Limb (tissue), 2 donors: ENCODE data around the gene MED13L.

Experiments used
- DNase-seq, 2 donors: peaks; one replicate each; pipeline ENCODE4 v3.0.0-alpha.2; 2016; ENCODE audit errors: extremely low spot score in 2 of 2

MED13L gene

DNA sequence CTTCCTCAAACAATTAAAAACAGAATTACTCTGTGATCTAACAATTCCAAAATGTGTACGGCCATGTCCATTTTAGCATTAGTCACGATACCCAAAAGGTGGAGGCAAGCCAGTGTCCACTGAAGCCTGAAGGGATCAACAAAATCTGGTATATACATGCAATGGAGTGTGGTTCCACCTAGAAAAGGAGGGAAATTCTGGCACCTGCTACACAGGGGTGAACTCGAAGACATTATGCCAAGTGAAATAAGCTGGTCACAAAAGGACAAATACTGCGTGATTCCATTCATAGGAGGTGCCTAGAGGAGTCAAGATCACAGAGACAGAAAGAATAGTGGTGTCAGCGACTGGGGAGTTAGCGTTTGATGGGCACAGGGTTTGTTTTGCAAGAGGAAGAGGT, 331.4 kb downstream of the MED13L start:
- no peak for DNase-seq

GRCh38 chr12:115945491-115945885, 332.0 kb downstream of the MED13L start:
- no peak for DNase-seq

GRCh38 chr12:115944837-115945490, 332.5 kb downstream of the MED13L start:
- DNase-seq: no peak

DNA sequence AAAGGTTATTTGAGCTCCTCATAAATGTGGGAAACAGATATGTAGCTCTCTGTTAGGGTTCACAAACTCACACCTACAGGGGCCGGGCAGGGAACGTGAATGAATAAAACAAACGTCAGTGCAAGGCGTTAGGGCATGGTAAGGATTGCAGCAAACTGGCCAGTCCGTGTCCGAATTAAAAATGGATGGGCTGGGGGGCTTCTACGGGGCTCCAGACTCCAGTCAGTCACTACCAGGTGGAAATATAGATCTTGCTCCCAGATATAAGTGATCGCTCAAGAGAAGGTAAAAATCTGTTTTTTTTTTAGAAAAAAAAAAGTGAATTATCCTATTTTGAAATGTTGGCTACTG, 333.1 kb downstream of the MED13L start:
- no peak for DNase-seq

- no peak for DNase-seq
Measured at GRCh38 chr12:115943630-115944391, 333.7 kb downstream of the MED13L start.

GRCh38 chr12:115943310-115943629, 334.2 kb downstream of the MED13L start:
- DNase-seq: no peak

DNA sequence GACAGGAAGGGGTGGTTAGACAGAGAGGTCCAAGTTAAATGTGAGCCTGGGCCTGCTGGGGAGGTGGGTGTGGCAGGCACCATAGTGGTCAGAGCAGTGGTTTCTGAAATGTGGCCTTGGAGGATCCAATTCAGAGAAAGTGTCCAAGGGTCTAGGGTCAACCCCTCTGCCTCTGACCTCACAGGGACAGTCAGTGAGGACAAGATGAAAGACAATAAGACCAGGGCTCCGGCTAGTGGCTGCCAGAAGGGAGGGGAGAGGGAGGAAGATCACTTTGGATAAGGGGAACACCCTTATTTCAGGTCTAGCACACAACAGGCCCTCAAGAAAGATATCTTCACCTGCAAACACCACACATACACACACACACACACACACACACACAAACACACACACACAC, 335.1 kb downstream of the MED13L start:
- no peak for DNase-seq

DNA sequence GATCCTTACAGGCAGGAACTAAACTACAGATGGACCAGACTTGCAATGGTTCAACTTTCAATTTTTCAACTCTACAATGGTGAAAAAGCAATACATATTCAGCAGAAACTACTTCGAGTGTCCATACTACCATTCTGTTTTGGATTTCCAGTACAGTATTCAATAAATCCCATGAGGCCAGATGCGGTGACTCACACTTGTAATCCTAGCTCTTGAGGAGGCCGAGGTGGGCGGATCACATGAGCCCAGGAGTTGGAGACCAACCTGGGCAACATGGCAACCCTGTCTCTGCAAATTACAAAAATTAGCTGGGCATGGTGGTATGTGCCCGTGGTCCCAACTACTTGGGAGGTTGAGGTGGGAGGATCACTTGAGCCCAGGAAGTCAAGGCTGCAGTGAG, 336.1 kb downstream of the MED13L start:
- DNase-seq: no peak

DNA sequence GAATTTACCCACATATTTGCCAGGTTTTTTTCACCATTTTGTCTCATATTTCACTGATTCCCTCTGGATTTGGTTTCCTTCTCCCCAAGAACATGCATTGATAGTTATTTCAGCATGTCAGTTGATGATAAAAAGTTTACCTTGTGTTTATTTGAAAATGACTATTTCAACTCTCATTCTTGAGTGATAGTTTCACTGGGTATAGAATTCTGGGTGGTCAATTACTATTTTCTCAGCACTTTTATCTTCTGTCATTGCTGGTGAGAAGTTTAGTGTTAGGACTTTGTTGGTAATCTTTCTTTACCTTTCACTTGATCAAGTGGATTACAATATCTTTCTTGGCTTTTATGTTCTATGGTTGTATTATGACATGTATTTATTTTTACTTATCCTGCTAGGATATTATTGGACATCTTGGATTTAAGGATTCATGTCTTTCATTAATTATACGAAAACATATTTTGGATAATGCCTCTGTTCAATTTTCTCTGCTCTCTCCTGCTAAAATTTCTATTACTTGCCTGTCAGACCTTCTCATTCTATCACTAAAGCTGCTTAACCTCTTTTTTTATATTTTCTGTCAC, 338.6 kb downstream of the MED13L start:
- DNase-seq: no peak

- DNase-seq: no peak
Measured at GRCh38 chr12:115936997-115937916, 340.2 kb downstream of the MED13L start.

DNA sequence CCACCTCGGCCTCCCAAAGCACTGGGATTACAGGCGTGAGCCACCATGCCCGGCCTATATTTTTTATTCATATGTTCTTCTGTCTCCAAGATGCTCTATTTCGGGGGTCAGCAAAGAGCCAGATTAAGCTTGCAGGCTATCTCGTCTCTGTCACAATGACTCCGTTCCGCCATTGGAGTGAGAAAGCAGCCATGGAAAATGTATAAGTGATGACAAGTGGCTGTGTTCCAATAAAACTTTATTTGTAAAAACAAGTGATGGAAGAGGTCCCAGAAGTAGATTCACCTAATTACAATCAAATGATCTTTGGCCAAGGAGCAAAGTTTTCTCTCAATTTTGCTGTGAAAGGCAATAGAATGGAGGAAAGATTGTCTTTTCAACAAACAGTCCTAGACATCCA, 342.6 kb downstream of the MED13L start:
- no peak for DNase-seq

- no peak for DNase-seq
Measured at GRCh38 chr12:115934046-115934445, 343.4 kb downstream of the MED13L start.

DNA sequence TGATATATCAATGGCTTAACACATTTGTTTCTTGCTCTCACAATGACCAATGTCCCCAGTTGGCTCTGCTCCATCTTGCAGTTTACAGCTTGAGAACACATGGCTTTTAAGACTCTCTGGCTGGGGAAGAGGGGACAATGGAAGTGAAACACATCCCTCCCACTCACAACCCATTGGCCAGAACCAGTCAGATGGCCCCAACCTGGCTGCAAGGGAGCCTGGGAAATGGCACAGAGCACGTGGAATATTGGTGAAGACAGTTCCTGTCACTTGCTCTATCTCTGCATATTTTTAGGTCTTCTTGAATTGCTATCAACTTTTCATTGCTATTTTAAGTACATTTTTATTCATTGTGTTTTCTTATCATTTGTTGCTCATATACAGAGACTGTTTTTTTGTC, 345.4 kb downstream of the MED13L start:
- no peak for DNase-seq

GRCh38 chr12:115930336-115930735, 347.2 kb downstream of the MED13L start:
- DNase-seq: no peak

DNA sequence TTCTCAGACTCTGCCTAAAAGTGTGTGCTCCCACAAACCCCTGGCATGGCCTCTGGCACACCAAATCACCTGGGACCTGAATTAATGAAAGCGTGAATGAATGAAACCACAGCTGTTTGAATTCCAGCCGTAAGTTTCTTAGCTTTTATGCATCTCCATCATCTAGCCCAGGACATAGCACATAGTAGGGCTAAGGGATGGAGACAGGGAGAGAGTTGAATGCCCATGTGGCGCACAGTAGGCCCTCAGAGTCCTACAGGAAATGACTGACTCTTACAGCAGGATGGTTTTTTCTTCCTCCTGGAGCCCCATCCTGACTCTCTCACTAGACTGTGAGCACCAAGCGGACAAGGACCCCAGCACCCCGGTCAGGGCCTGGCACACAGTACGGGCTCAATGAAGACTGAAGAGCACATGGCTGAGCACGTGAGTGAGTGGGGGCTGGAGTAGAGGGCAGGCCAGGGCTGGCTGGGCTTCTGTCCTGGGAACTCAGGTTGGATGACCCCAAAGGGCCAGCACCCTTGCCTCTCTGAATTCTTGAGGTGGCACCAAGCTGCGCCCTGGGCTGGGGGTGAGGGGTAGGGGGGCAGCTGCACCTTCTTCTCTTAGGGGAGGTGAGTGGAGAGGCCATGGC, 351.3 kb downstream of the MED13L start:
- DNase-seq: no peak

GRCh38 chr12:115923851-115924250, 353.6 kb downstream of the MED13L start:
- no peak for DNase-seq

- no peak for DNase-seq
Measured at GRCh38 chr12:115922952-115923564, 354.4 kb downstream of the MED13L start.

DNA sequence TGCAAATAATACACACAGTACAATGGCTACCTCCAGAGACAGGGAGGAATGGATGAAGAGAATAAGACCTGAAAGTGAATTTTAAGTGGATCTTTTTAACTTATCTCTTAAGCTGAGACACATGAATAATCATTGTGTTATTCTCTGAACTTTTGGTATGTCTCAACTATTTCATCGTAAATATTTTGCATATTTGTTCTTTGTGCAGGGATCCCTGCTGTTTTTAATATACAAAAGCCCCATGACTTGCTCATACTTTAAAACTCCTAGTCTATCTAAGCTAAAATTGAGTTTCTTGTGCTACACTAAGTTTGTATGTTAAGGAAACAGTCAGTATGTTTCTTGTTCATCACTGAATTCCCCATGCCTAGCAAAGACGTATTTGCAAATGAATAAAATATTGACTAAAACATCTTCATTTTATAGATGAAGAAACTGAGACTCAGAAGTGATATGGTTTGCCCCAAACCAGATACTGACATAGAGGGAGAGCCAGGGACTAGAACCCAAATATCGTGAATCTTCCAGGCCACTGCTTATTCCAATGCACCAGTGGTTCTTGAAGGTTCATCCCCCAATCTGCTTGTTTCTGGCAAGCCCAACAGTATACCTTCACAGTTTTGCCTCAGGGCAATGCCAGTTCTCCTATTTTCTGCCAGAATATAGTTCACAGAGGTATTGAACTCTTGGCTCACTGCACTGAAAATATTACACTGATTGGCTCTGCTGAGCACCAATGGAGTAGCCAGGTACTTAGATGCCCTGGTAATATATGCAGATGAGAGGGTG, 356.9 kb downstream of the MED13L start:
- no peak for DNase-seq

DNA sequence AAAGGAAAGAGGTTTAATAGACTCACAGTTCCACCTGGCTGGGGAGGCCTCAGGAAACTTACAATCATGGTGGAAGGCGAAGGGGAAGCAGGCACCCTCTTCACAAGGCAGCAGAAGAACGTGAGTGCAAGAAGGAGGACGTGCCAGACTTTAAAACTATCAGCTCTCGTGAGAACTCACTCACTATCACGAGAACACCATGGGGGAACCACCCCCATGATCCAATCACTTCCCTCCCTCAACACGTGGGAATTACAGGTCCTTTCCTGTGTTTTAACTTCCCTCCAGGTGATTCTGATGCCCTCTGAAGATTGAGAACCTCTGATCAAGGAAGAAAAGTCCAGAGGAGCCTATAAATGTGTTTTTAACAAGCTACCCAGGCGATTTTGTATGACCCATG, 358.7 kb downstream of the MED13L start:
- no peak for DNase-seq

DNA sequence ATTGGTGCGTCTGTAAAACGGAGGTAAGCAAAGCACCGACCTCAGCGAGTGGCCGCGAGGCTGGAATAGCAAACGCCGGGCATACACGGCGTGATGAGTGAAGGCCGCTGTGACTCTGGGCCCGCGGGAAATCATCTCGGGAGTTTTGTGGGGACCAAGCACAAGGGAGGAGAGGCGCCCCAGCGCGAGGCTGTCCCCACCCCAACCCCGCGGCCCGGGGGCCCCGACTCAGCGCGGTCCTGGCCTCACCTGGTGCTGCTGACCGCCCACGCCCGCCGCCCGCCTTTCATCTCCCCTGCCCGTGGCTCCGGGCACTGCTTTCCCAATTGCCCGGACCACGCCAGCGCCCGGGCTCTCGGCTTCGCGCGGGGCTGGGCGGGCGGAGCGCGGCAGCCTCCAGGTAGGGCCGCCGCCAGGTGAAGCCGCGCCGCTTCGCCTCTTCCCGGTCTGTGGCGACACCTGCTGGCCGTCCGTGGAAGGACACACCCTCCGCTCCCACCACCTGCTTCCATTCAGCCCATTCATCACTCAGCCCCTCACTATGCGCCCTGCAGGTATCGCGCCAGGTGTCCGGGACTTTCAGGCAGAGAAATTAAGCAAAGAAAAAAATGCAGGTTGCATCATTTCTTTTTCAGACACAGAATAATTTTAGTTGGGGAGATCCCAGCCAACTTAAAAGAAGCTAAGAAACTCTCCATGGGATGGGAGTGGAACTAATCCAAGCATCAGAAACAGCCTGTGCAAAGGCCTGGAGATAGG, 360.4 kb downstream of the MED13L start:
- peak; percentile 40 to 85 for DNase-seq
